SH-SY5Y (cell line): ENCODE results near the gene DLG2.

Experiments used
- GATA2 ChIP-seq: IDR thresholded peaks from 2 replicates; pipeline ENCODE4 v1.6.1; 2011; ENCODE audit warnings: mild to moderate bottlenecking, low read depth, low read length
- GATA3 ChIP-seq: IDR thresholded peaks from 2 replicates; pipeline ENCODE4 v1.6.1; 2011; ENCODE audit warnings: low read depth, mild to moderate bottlenecking, low read length, moderate library complexity

- TF ChIP-seq GATA3 = no peak
- no peak for TF ChIP-seq GATA2
Observed at GRCh38 chr11:84563356-84563755, 1063.8 kb downstream of the DLG2 start.
